Measurements from ENCODE around the gene FCRL5. TPM values are rescaled to one million over a fixed set of nuclear protein-coding genes. Genes with fewer than 3 reads are reported as not detected.

FCRL5 gene
- not detected in 2 replicates for total RNA-seq

GRCh38 chr1:157551694-157552693, at the start of gene FCRL5:
Gene FCRL5 (minus strand): TSS chr1:157552515. CDS start chr1:157552362, 153 bp downstream.

GRCh38 chr1:157597959-157598667, 45.8 kb upstream of the FCRL5 start, which contains the start of gene FCRL4:
Gene FCRL4 (minus strand): TSS chr1:157598085. CDS start chr1:157597944, 141 bp downstream.

Other genes with a start within 250 kb of the FCRL5 start
- gene FCRL4, start 45.6 kb upstream of the FCRL5 start, total RNA-seq: not detected in 2 replicates
- not detected in 2 replicates for gene FCRL3, start 148.3 kb upstream of the FCRL5 start, total RNA-seq
- not detected in 2 replicates for gene FCRL2, start 224.6 kb upstream of the FCRL5 start, total RNA-seq

All from articular chondrocyte of knee joint (primary cell).